ENCODE results near the gene FAM131A. TPM values are rescaled to one million over a fixed set of nuclear protein-coding genes. Genes with fewer than 3 reads are reported as not detected.
A peak's percentile ranks its signal among the peaks of the same experiment; 100 is the strongest.

The FAM131A gene
- polyA plus RNA-seq, 1 donor (not counting 4 experiments of a cell fraction or from before 2014, with no cell fraction given), result 10.8 TPM

- DNase-seq (ENCODE audit: low read depth, low spot score), result no peak
- H3K36me3 ChIP-seq (ENCODE audit: control insufficient read depth in 2 of 2, extremely low read depth in 1 of 2, insufficient read depth in 2 of 2, low read length in 2 of 2), result peaks cover 8 to 11% of the 10 kb centered on the region in 2 experiments
- FAIRE-seq, result no peak
- peak within 1 kb of the TSS; percentile 83 for H3K9ac ChIP-seq (ENCODE audit: control insufficient read depth, extremely low read depth, insufficient read depth, low read length)
- H3K27me3 ChIP-seq (ENCODE audit: control insufficient read depth, extremely low read depth, insufficient read depth, low read length), result no peaks in the 10 kb centered on the region
- peak within 1 kb of the TSS; percentile 74 for H3K4me2 ChIP-seq (ENCODE audit: control insufficient read depth, extremely low read depth, insufficient read depth, low read depth, low read length)
- no peaks in the 10 kb centered on the region for H3K9me3 ChIP-seq (ENCODE audit: control insufficient read depth, low read depth, low read length)
- peak within 1 kb of the TSS; percentile 59 to 97 (median 95) for H3K4me3 ChIP-seq (ENCODE audit: control insufficient read depth in 2 of 3, extremely low read depth in 1 of 3, insufficient read depth in 2 of 3, low read depth in 1 of 3, low read length in 3 of 3)
- no peak for TF ChIP-seq EZH2 (IDR thresholded peaks at IDR 0.05; ENCODE audit: low read length)
- no peak for TF ChIP-seq CTCF (optimal IDR thresholded peaks at IDR 0.05 in 1 of 3, IDR thresholded peaks at IDR 0.05 in 1 of 3, conservative IDR thresholded peaks at IDR 0.05 in 1 of 3; ENCODE audit: extremely low read depth in 1 of 3, insufficient read depth in 2 of 3, low read length in 3 of 3)
- peaks cover 22% of the 10 kb centered on the region for H3K4me1 ChIP-seq (ENCODE audit: control insufficient read depth, extremely low read depth, insufficient read depth, low read length)
- dilution Hi-C loops (cut with MboI; ENCODE audit: extremely low pct_ligation_motif_present, low sequenced_read_pairs), result no loop called here
- no peaks in the 10 kb centered on the region for H4K20me1 ChIP-seq (ENCODE audit: control insufficient read depth, extremely low read depth, insufficient read depth, low read length)
- peak within 1 kb of the TSS; percentile 64 for H2AFZ ChIP-seq (ENCODE audit: control insufficient read depth, low read length)
- H3K27ac ChIP-seq (ENCODE audit: control insufficient read depth, insufficient read depth, low read length), result peak within 1 kb of the TSS; percentile 82
- peaks cover 21% of the 10 kb centered on the region for H3K79me2 ChIP-seq (ENCODE audit: control insufficient read depth, insufficient read depth, low read length)
- no peaks in the 10 kb centered on the region for H3K9me1 ChIP-seq (ENCODE audit: control insufficient read depth, extremely low read depth, insufficient read depth, low read length)
Measured at GRCh38 chr3:184361532-184361931, 24.1 kb downstream of the FAM131A start, which contains the start of the genes CLCN2 and POLR2H. CLCN2 (minus strand) TSS chr3:184361605; CDS start chr3:184361479, 126 bp downstream. POLR2H (plus strand) TSS chr3:184361710; CDS start chr3:184363493, 1,783 bp downstream.

GRCh38 chr3:184361932-184362667, 24.7 kb downstream of the FAM131A start:
- H3K4me2 ChIP-seq (ENCODE audit: control insufficient read depth, extremely low read depth, insufficient read depth, low read depth, low read length), result peak overlapping the region; percentile 74
- no peaks in the 10 kb centered on the region for H4K20me1 ChIP-seq (ENCODE audit: control insufficient read depth, extremely low read depth, insufficient read depth, low read length)
- dilution Hi-C loops (cut with MboI; ENCODE audit: extremely low pct_ligation_motif_present, low sequenced_read_pairs), result no loop called here
- H3K9me3 ChIP-seq (ENCODE audit: control insufficient read depth, low read depth, low read length), result no peaks in the 10 kb centered on the region
- H3K27ac ChIP-seq (ENCODE audit: control insufficient read depth, insufficient read depth, low read length), result peak overlapping the region; percentile 82
- H3K9me1 ChIP-seq (ENCODE audit: control insufficient read depth, extremely low read depth, insufficient read depth, low read length), result no peaks in the 10 kb centered on the region
- no peak for TF ChIP-seq CTCF (optimal IDR thresholded peaks at IDR 0.05 in 1 of 3, IDR thresholded peaks at IDR 0.05 in 1 of 3, conservative IDR thresholded peaks at IDR 0.05 in 1 of 3; ENCODE audit: extremely low read depth in 1 of 3, insufficient read depth in 2 of 3, low read length in 3 of 3)
- no peak for TF ChIP-seq EZH2 (IDR thresholded peaks at IDR 0.05; ENCODE audit: low read length)
- H3K27me3 ChIP-seq (ENCODE audit: control insufficient read depth, extremely low read depth, insufficient read depth, low read length), result no peaks in the 10 kb centered on the region
- H3K79me2 ChIP-seq (ENCODE audit: control insufficient read depth, insufficient read depth, low read length), result peaks cover 25% of the 10 kb centered on the region
- DNase-seq (ENCODE audit: low read depth, low spot score), result no peak
- peak overlapping the region; percentile 63 for H2AFZ ChIP-seq (ENCODE audit: control insufficient read depth, low read length)
- peak overlapping the region; percentile 59 to 97 (median 95) for H3K4me3 ChIP-seq (ENCODE audit: control insufficient read depth in 2 of 3, extremely low read depth in 1 of 3, insufficient read depth in 2 of 3, low read depth in 1 of 3, low read length in 3 of 3)
- peak overlapping the region; percentile 83 for H3K9ac ChIP-seq (ENCODE audit: control insufficient read depth, extremely low read depth, insufficient read depth, low read length)
- H3K36me3 ChIP-seq (ENCODE audit: control insufficient read depth in 2 of 2, extremely low read depth in 1 of 2, insufficient read depth in 2 of 2, low read length in 2 of 2), result peaks cover 12 to 16% of the 10 kb centered on the region in 2 experiments
- FAIRE-seq, result no peak
- peaks cover 22% of the 10 kb centered on the region for H3K4me1 ChIP-seq (ENCODE audit: control insufficient read depth, extremely low read depth, insufficient read depth, low read length)
